GM21825 (cell line): Measurements from ENCODE around the gene GATB.

Experiments used
- ATAC-seq: cut with Tn5 transposase; IDR thresholded peaks from one replicate; pipeline ENCODE4 v1.9.1; 2021; ENCODE audit warnings: mild to moderate bottlenecking, moderate library complexity; ENCODE audit not compliant: unreplicated experiment

The GATB gene

DNA sequence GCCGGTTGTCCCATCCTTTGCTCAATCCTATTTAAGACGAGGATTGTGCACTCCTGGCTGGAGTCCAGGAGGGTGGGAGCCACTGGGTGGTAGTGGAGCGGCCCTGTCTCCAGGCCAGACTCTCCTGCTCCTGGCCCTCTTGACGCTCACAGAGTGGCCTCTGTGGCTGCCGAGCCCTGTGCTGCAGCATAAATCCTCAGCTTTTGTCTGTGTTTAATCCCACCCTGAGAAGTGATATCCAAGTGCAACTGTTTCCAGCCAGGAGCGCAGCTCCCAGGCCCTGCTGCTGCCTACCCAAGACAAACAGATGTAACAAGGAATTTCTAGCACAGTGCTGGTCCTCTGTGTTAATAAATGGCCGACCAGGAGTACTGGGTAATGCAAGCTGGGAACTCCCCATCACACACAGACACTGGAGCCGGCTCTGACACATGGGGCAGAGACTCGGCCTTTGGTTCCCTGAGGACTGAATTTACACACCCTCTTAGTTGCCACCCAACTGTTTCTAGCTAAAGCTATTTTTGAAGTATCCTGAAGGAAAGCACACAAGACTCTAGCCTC, 85.3 kb downstream of the GATB start:
- no peak for ATAC-seq

DNA sequence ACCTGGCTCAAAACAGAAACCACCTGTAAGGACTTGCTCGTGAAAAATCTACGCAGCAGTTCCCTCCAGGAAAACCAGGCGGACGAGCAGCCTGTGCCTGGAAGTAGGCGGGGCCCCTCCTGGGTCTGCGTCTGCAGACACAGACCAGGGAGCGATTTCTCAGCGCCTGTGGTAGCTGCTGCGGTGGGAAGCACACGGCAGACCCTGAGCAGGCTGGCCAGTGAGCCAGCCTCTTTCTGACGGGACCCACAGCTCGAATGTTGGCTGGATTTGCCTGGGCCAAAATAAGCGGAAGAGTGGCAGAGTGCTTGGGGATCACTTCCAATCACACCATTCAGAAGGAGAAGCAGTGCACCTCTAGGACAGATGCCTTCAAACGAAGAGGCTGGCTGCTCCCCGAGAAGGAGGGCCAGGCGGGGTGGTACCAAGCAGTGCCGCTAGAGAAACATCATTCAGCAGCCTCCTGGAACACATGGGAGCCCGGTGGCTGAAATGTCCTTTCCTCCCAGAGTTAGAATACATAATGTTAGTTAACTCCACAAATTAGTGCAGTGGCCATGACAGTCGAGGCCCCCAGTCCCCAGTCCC, 85.9 kb downstream of the GATB start:
- no peak for ATAC-seq

DNA sequence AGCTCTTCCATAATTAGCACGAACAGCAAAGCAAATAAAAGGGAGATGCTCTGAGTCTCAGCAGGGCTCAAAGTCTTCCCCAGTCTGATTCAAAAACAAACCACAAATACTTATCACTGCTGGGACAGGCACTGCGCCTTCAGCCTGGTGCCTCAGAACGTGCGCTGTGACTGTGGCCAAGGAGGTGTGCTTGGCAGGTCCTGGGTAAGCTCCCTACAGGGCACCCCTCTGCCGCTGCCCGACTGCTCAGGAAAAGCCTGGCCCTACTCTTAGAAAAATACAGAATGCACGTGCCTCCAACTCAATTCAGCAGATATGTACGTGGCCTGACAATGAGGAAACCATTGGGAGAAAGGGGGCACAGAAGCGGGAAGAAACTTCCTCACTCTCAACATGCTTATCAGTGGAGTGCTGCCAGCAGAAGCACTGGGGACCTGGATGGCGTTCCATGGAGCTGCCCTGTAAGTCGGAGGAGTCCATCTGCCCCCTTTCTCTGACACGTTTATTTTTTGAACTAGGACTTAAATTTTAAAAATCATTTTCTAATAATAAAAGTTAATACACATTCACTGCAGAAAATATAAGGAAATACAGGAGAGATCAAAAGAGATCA, 86.8 kb downstream of the GATB start:
- ATAC-seq: no peak

DNA sequence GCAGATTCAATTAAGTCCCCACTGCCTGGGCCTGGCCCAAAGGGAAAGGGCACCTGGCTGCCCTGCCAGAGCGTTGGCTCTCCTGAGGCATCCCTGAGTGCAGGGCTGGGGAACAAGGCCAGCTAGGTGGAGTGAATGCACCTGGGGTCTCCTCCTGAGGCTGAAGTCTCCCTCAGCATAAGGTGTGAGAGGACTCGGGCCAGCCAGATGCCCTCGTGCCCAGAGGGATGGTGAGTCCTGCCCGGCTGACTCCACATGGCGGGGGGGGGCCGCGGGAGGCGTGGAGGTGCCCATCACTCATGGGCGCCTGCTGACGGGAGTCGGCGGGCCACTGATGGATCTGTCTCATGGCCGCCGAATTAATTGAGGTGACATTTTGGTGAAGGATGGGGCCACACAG, 87.8 kb downstream of the GATB start:
- no peak for ATAC-seq

DNA sequence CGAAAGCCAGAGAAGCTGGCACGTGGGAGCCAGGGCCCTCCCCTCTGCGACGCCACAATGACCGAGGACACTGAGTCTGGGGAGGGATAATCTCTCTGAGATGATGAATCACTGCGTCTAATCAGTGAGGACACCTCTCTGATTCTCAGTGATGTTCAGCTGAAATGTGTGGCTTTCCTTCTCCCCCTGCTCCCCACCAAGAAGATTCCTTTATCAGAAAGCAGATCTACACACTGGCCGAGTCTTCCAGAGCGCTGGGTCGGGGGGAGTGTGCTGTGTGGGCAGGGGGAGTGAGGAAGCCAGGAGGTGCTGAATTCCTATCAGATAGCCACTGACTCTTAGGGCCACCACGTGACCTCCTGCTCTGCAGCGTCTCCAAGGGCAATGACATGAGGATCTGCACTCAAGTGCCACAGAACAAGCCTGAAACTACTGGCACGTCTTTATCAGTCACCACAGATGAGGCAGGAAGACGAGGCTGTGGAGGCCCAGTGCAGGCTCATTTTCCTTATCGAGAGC, 89.2 kb downstream of the GATB start:
- no peak for ATAC-seq

DNA sequence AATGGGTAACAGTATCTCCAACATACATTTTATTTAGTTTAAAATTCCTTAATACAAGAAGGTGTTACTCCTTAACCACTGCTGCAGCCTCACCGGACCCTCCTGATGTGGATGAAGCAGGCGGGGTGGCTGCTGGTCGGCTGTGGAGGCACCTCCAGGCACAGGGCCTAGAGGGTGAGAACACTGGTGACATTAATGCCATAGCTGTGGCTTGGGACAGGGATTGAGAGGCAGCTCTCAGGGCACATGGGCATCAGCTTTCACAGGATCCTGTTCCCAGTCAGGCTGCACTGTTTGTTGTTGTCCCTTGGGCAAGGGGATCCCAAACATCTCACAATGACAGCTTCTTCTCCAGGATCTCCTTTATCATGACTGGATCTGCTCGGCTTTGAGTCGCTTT, 90.0 kb downstream of the GATB start:
- ATAC-seq: no peak

DNA sequence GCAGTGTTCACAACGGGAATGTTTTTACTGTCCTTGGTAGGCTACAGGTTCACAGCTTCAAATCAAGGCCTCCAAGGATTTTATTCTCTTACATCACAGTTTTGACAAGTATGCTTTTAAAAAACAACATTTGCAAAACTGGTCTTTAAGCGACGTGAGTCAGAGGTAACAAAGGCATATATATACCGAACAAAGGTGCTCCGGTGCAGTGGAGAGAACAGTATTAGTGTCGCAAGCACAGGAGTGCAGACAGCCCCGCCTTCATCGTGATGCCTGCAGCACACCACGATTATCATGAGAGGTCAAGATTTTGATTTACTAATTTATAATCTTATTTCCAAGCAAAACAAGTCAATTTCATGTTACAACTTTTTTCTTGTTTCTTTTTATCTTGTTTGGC, 90.8 kb downstream of the GATB start:
- ATAC-seq: no peak

DNA sequence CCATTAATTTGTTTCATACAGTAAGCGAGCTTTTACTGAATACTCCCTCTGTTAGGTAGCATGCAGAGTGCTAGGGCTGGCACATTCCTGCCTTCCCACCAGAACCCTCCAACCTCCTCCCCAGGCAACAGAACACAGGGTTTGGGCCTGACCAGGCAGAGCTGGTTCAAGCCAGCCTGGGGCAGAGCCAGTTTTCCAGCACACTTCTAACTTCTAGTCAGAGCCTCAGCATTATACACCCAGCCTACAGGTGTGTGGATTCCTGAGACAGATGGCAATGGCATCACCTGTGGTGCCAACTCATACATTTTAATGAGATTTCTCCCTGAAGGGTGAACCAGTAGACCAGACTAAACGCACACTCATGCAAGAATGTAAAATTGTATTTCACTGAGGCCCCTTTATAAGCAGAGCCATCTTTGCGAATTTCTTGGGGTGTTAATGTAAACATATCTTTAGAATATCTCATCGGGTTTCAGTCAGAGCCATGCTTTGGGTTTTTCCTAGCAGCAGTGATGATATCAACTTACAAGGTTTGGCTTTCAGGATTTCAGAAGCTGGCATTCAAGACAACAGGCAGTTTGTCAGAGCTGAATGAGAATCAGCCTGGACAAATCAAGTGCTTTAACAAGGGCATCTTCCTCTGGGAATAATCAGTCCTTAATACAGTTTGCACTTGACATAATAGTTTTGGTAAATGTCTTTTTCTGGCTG, 92.0 kb downstream of the GATB start:
- ATAC-seq: no peak

DNA sequence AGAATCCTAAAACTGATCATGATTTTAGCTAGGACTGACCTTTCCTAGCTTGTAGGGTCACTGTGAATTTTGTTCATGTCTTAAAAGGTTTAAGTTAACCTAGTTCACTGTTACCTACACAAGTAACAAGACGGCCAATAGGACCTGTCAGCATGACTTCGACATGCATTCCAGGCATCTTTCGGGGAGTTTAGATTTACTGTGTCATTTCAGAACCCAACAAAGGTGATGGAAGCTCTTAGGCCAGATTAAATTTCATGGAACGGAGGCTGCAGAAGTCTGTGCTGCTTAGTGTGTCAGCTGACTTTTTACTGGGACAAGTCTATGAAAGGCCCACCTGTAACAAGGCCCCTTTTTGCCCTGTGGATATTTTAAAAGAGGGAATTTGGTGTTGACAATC, 93.1 kb downstream of the GATB start:
- no peak for ATAC-seq

DNA sequence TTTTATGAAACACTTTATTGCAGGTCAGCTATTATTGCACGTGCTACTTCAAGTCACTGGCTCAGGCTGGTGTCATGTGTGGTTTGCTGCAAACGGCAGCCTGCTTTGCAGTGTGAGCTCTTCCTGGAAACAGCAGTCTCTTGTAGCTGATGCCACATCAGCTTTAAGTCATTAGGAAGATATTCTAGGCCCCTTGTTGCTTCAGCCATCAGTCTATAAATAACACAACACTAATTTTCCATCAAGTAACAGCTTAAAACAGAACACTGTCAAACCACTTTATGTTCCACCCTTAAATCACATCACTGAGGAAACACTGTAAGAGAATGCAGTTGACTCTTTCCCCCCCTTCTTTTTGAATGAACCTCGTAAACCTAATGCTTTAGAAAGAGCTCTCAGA, 93.8 kb downstream of the GATB start:
- no peak for ATAC-seq

DNA sequence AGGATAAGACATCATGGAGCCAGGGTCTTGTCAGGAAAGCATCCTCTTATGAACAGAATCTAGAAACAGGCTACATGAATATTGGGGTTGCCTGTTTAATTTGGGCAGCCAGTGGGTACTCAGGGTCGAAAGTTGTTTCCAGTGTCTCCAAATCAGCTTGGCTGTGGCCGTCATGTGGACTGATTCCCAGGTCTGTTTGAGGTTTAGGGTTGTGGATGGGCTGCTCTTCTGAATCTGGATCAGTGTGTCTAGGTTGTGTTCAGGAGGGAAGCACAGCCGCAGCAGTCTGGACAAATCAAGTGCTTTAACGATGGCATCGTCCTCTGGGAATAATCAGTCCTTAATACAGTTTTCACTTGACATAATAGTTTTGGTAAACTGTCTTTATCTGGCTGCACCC, 94.3 kb downstream of the GATB start:
- ATAC-seq: no peak

DNA sequence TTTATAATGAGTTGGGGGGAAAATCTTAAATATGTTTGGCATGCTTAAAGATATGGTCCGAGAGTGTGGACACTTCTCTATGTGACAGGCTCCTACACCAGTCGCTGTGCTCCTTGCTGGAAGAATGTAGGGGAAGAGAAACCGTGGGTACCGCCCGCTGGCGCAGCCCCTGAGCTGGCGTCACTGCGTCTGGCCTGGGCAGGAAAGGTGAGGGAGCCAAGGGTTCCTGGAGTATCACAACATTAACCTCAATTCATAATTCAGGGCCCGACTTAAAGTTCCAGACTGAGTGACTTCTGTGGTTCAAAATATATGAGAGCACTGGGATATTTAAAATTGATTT, 95.1 kb downstream of the GATB start:
- no peak for ATAC-seq

DNA sequence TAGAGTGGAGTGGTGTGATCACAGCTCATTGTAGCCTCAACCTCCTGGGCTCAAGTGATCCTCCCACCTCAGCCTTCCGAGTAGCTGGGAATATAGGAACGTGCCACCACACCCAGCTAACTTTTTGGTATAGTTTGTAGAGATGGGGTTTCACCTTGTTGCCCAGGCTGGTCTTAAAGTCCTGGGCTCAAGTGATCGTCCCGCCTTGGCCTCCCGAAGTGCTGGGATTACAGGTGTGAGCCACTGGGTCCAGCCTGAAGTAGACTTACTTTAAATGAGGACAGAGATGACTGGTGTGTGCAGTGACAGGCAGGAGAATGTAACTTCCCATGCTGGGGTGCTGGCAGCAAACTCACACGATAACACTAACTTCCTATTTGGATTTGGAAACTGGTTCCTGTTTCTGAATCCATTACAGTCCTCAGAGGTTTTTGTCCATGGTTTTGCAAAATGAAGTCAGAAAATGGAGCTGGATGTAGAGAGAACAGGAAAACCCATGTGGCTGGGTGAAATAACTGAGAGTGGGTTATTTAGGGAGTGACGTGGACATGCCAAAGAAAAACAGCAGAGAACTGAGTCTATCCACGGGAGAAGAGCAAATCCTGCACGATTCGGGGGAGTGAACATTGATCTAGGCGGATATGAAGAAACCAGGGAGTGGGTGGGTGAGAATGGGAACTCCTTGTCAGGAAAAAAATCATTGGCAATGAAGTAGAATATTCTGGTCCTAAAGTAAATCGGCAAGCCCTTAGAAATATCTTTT, 95.6 kb downstream of the GATB start:
- no peak for ATAC-seq

DNA sequence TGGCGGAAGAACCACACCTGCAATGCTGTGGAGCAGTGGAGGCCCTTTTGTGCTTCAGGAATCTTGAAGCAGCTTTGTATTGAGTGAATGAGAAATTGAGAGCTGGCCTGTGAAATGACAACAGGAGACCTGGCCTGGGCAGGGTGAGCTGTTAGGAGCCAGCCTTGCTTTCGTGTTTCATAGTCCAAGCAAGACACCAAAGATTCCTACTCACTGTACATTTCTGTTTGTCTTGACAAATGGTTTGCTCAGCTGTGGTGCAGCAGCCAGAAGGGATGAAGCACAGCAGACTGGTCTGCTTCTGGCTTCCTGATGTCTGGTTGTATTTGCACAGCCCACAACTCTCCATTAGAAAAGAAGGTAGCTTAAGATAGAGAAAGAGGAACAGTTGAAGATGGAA, 96.5 kb downstream of the GATB start:
- ATAC-seq: no peak

DNA sequence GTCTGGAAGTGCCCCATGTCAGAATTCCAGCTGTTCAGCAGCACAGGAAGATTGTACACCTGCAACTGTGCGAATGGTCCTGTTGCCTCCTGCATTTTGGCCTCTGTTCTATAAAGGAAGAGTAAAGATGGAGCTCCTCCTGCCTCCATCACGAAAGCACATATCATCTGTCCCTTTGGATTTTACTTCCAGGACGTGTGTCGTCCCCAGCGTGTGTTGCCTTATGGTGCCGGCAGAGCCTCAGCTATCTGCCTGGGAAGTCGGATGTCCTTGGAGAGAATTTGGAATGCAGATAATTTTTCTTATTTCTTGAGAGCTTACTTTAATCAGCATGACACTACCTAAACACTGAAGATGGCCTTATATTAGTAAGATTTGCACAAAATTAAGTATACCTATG, 97.7 kb downstream of the GATB start:
- no peak for ATAC-seq

DNA sequence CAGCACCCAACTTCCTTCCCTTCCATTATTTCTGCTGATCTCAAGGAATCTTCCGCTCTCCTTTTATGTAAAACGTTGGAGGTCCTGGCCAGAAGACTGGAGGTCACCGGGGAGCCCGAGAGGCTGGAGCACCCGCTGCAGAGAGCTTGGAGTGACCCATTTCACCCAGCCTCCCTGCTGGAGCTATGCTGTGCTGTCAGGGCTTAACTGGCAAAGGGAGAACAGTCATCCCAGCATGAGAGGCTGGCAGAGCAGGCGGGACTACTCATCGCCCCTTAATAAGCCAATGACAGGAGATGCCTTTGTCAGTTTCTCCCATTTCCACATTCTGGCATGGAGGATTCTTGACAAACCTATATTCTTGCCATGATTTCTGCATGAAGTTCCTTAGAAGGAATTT, 98.9 kb downstream of the GATB start:
- no peak for ATAC-seq

DNA sequence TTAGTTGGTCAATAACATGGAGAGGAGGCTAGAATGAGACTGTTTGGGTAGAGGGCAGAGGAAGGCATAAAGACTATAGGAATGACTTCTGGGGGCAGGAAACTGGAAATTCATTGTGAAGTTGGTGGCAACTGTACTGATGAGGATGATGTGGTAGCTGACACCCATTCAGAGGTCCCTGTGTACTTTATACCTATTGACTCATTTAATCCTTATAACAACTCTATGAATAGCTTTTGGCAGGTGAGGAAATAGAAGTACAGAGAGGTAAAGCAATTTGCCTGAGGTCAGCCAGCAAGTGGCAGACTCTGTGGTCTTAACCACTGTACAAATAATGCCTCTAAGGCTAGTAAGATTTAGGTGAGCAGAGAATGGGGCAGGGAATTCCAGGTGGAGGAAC, 100.1 kb downstream of the GATB start:
- no peak for ATAC-seq

DNA sequence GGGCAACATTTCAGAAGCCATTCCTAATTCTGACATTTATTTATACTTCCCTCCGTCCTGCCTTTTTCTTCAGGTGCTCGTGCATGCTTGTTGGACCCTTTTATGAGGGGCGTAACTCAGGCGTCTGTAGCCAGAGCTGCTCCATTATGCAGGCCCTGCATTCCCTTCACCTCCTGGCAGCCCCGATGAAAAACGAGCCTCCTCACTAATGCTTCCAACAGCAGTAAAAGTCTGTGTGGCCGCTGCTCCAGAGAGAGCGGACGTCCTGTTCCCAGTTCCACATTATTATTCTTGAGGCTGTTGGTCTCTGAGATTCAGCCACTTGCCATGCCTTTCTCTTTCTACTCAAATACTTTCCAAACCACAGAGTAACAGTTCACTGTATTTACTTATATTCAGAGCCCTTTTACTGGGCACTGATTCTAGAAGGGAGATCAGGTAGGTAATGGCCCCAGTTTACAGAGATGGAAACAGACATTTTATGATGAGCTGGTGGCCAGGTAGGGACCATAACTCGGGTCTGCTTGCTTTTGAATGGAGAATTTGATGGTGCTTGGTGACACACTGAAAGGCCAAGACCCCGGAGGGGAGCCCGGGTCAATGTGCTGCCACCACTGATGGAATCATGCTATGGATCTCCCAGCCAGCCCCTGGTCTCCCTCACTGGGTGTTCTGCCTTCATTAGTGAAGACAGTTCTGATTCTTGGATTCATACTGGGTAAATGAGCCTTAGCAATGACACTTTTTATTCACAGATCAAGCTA, 101.0 kb downstream of the GATB start:
- ATAC-seq: no peak

DNA sequence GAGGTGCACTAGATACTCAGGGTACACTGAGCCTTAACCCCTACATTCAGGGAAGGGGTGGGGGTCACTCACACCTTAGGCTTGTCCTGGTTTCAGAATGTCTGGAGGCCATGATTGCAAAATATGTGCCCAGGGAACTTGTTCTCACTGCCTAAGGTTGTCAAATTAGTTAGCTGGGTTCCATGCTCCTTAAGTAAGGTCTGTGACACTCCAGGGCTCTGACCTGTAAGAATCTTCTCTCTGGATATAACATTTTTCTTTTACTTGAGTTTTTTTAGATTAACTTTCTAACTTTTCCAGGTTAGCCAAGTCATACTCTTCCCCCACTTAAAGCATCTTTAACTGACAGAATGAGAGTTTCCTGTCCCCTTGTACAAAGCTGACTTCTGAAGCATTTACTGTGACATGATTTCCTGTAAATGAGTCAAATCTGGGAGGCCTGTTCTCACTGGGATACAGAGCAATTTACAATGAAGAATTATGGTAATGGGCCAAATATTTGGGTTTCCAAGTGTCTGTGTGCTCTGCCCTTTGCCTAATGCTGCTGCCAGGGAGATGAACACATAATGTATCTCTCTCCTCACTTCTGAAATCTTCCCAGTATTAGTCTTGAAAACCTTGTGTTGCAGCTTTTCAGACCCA, 101.7 kb downstream of the GATB start:
- ATAC-seq: peak; percentile 77

DNA sequence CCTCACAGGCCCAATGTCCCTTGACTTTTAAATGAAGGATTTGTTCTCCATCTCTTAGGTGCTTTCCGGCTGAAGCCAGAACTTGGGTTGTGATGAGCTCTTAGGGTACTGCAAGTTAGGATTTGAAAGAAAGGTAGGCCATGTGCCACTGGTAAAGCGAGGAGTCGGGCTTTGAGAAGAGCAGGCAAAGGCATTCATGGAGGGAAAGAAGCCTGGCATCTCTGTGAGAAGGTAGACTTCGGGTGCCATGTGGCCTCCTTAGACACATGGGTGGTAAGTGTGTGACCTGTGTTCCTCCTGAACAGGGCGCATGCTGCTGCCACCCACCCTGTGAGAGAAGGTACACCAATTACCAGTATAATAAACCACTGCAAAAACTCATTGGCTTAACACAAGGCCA, 102.9 kb downstream of the GATB start:
- ATAC-seq: no peak
